ENCODE data around the gene EMD.

The EMD gene

DNA sequence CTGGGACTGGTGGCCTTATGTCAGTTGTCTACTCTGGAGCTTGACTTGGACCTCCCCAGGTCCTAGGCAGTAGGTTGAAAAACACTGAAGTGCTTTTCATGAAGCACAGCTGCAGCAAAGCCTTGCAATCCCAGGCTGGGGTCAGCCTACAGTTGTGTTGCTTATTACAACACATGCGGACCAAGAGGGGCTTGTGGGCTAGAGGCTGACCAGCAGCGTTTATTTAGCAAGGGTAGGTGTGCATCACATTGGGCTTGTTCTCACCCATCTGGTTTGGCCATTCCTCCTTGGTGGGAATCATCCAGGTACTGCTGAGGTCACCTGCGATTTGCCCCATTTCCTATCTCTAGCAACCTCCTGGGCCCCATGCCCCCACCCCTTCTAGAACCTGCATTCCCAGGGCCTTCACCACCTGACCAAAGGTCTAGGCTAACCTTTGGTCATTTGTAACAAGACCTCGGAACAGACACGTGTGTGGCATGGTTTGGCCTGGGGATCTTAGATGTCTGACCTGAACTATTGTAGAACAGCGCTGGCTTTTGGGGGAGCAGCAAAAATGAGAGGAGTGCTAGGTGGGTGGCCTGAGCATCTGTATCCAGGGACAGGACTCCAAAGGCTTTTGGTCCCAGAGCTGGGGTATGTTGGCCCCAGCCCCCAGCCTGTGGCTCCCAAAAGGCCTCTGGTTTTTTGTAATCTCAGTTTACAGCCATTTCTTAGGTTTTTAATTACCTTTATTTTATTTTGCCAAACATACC lies 22.1 kb downstream of the EMD start:
- FAIRE-seq (peak; percentile 57), DNase-seq (ENCODE audit: insufficient read length) (no peak)
- TF ChIP-seq TAF1 (IDR thresholded peaks at IDR 0.05; ENCODE audit: borderline replicate concordance, low read depth, low read length) (0 out of 2 replicates have a peak, but pooled peaks have one; percentile 38), POLR2AphosphoS5 (IDR thresholded peaks at IDR 0.05; ENCODE audit: low read depth, low read length) (peak; percentile 96), POLR2A (IDR thresholded peaks at IDR 0.05; ENCODE audit: low read depth, low read length) (peak; percentile 96)

- TF ChIP-seq POLR2A (IDR thresholded peaks at IDR 0.05; ENCODE audit: low read depth, low read length), result no peak
- TF ChIP-seq TAF1 (IDR thresholded peaks at IDR 0.05; ENCODE audit: borderline replicate concordance, low read depth, low read length), result no peak
- no peak for TF ChIP-seq POLR2AphosphoS5 (IDR thresholded peaks at IDR 0.05; ENCODE audit: low read depth, low read length)
- FAIRE-seq, result no peak
- DNase-seq (ENCODE audit: insufficient read length), result no peak
Observed at GRCh38 chrX:154401918-154402621, 23.0 kb downstream of the EMD start.

DNA sequence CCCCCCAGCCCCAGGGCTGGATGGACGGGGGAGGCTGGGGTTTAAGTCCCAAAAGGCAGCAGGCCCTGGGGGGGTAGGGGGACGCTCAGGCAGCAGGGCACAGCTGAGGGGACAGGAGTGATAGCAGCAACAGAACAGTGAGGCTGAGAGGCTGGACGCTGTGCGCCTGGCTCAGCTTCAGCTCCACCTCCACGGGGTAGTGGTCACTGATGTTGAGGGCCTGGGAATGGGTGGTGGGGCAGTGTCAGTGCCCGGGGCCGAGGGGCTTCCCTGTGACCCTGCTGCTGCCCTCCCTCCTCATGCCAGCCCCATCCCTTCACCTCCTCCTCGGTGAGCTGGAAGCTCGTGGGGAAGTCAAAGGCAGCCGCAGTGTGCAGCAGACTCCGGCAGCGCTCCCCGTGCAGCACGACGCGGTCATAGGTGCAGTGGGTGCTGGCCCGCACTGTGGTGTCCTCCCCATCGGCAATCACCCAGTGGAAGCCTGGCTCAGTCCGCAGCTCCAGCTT lies 23.6 kb downstream of the EMD start:
- DNase-seq (ENCODE audit: insufficient read length) (no peak), FAIRE-seq (no peak)
- TF ChIP-seq POLR2A (IDR thresholded peaks at IDR 0.05; ENCODE audit: low read depth, low read length) (no peak), TAF1 (IDR thresholded peaks at IDR 0.05; ENCODE audit: borderline replicate concordance, low read depth, low read length) (no peak), POLR2AphosphoS5 (IDR thresholded peaks at IDR 0.05; ENCODE audit: low read depth, low read length) (no peak)

- TF ChIP-seq POLR2A (IDR thresholded peaks at IDR 0.05; ENCODE audit: low read depth, low read length) (no peak), TAF1 (IDR thresholded peaks at IDR 0.05; ENCODE audit: borderline replicate concordance, low read depth, low read length) (no peak), POLR2AphosphoS5 (IDR thresholded peaks at IDR 0.05; ENCODE audit: low read depth, low read length) (no peak)
- DNase-seq (ENCODE audit: insufficient read length), result no peak
- no peak for FAIRE-seq
Observed at GRCh38 chrX:154403192-154403591, 24.1 kb downstream of the EMD start.

- no peak for DNase-seq (ENCODE audit: insufficient read length)
- no peak for FAIRE-seq
- TF ChIP-seq POLR2A (IDR thresholded peaks at IDR 0.05; ENCODE audit: low read depth, low read length) (no peak), POLR2AphosphoS5 (IDR thresholded peaks at IDR 0.05; ENCODE audit: low read depth, low read length) (no peak), TAF1 (IDR thresholded peaks at IDR 0.05; ENCODE audit: borderline replicate concordance, low read depth, low read length) (no peak)
Observed at GRCh38 chrX:154403858-154404257, 24.8 kb downstream of the EMD start.

- FAIRE-seq, result no peak
Observed at GRCh38 chrX:154404625-154405192, 25.6 kb downstream of the EMD start.

GRCh38 chrX:154408659-154409221 lies 29.6 kb downstream of the EMD start:
- FAIRE-seq (peak; percentile 53), DNase-seq (ENCODE audit: insufficient read length) (no peak)
- TF ChIP-seq POLR2AphosphoS5 (IDR thresholded peaks at IDR 0.05; ENCODE audit: low read depth, low read length), result no peak
- TF ChIP-seq POLR2A (IDR thresholded peaks at IDR 0.05; ENCODE audit: low read depth, low read length), result no peak
- no peak for TF ChIP-seq TAF1 (IDR thresholded peaks at IDR 0.05; ENCODE audit: borderline replicate concordance, low read depth, low read length)

More at GRCh38 chrX:154404625-154405192, 25.6 kb downstream of the EMD start:
- no peak for TF ChIP-seq TAF1 (IDR thresholded peaks at IDR 0.05; ENCODE audit: borderline replicate concordance, low read depth, low read length)
- TF ChIP-seq POLR2AphosphoS5 (IDR thresholded peaks at IDR 0.05; ENCODE audit: low read depth, low read length), result no peak
- no peak for TF ChIP-seq POLR2A (IDR thresholded peaks at IDR 0.05; ENCODE audit: low read depth, low read length)
- DNase-seq (ENCODE audit: insufficient read length), result no peak

GRCh38 chrX:154409222-154409871 lies 30.3 kb downstream of the EMD start, which contains the start of gene DNASE1L1:
Gene DNASE1L1, minus strand, starts transcription at chrX:154409254. Its CDS starts 3,686 bp downstream, at chrX:154405568.
- FAIRE-seq, result peak; percentile 78
- TF ChIP-seq POLR2AphosphoS5 (IDR thresholded peaks at IDR 0.05; ENCODE audit: low read depth, low read length) (no peak), POLR2A (IDR thresholded peaks at IDR 0.05; ENCODE audit: low read depth, low read length) (no peak), TAF1 (IDR thresholded peaks at IDR 0.05; ENCODE audit: borderline replicate concordance, low read depth, low read length) (no peak)
- DNase-seq (ENCODE audit: insufficient read length), result peak; percentile 63

- DNase-seq (ENCODE audit: insufficient read length), result peak; percentile 53
- TF ChIP-seq POLR2AphosphoS5 (IDR thresholded peaks at IDR 0.05; ENCODE audit: low read depth, low read length) (no peak; the same call in 1 of the 2 replicates), POLR2A (IDR thresholded peaks at IDR 0.05; ENCODE audit: low read depth, low read length) (no peak), TAF1 (IDR thresholded peaks at IDR 0.05; ENCODE audit: borderline replicate concordance, low read depth, low read length) (no peak)
Observed at GRCh38 chrX:154411981-154412340, 32.9 kb downstream of the EMD start.

DNA sequence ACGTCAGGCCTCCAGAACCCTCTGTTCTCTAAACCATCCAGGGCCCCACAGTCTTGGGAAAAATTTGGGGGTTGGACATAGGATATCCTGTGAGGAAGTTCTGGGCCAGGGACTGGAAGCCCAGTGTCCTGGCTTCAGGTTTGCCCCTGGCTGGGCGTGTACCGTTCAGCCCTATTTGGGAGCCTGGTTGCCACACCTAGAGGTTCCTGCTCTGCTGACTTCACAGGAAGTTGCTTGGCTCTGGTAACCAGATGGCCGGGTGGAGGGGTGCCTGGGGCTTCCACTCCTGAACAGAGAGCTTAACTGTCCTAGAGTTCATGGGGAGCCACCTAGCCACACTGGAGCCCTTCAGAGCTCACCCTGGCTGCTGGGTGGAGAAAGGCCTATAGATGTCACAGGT lies 33.4 kb downstream of the EMD start:
- TF ChIP-seq POLR2AphosphoS5 (IDR thresholded peaks at IDR 0.05; ENCODE audit: low read depth, low read length) (no peak), POLR2A (IDR thresholded peaks at IDR 0.05; ENCODE audit: low read depth, low read length) (no peak), TAF1 (IDR thresholded peaks at IDR 0.05; ENCODE audit: borderline replicate concordance, low read depth, low read length) (no peak)
- DNase-seq (ENCODE audit: insufficient read length) (no peak), FAIRE-seq (no peak)

More at GRCh38 chrX:154411981-154412340, 32.9 kb downstream of the EMD start:
- FAIRE-seq, result peak; percentile 83

All from GM12892 (cell line).